PC-9 (cell line): ENCODE measurements around the gene AGAP1. TPM values are rescaled to one million over a fixed set of nuclear protein-coding genes. Genes with fewer than 3 reads are reported as not detected.

ENCODE experiments used
- BruUV-seq: library from RNA; stranded (reverse); fragments of 400-500 nt; replicated peaks from 2 replicates; lab custom pipeline; 2021; lab: Mats Ljungman, UMichigan
- CTCF ChIA-PET: fragments of 300-600 bp; sonication (Branson Sonifier 250); formaldehyde crosslinking; loops from one replicate; lab custom pipeline; 2022; ENCODE audit warnings: antibody characterized with exemption; lab: Charles Lee
- POLR2A ChIA-PET: fragments of 300-600 bp; sonication (Branson Sonifier 250); formaldehyde crosslinking; loops from one replicate; lab custom pipeline; 2022; ENCODE audit warnings: antibody characterized with exemption; ENCODE audit not compliant: unreplicated experiment; lab: Charles Lee
- DNase-seq, 2 experiments: peaks; one replicate each; pipeline versions ENCODE4 v3.0.0 to v3.0.0-alpha.2; 2015 to 2022; ENCODE audit warnings: mixed read lengths in 1 of 2
- H2AFZ ChIP-seq: fragments of 200-600 bp; sonication (generic); 2 replicates; pipeline ENCODE4 v1.8.1; 2017; ENCODE audit warnings: antibody characterized with exemption
- H3F3A ChIP-seq: fragments of 200-600 bp; sonication (generic); 2 replicates; pipeline ENCODE4 v1.8.1; 2017; ENCODE audit warnings: antibody characterized with exemption, mild to moderate bottlenecking, low read depth; ENCODE audit not compliant: insufficient read depth
- H3K27ac ChIP-seq: fragments of 200-600 bp; sonication (generic); 2 replicates; pipeline ENCODE4 v1.6.1; 2016; ENCODE audit warnings: mixed run types
- H3K27me3 ChIP-seq: fragments of 200-600 bp; sonication (generic); 2 replicates; pipeline ENCODE4 v1.6.1; 2016; ENCODE audit warnings: low read depth, mixed run types; ENCODE audit not compliant: insufficient read depth
- H3K36me3 ChIP-seq: fragments of 200-600 bp; sonication (generic); 2 replicates; pipeline ENCODE4 v1.6.1; 2016; ENCODE audit warnings: low read depth, mixed run types
- H3K4me1 ChIP-seq: fragments of 200-600 bp; sonication (generic); replicated peaks from 2 replicates; pipeline ENCODE4 v1.6.1; 2016; ENCODE audit warnings: mixed run types; ENCODE audit not compliant: insufficient read depth
- H3K4me2 ChIP-seq: fragments of 200-600 bp; sonication (generic); 2 replicates; pipeline ENCODE4 v1.6.1; 2017; ENCODE audit warnings: mixed run types
- H3K4me3 ChIP-seq: fragments of 200-600 bp; sonication (generic); 2 replicates; pipeline ENCODE4 v1.6.1; 2016; ENCODE audit warnings: mixed run types
- H3K79me2 ChIP-seq: fragments of 200-600 bp; sonication (generic); 2 replicates; pipeline ENCODE4 v1.6.1; 2017; ENCODE audit warnings: low read depth, mixed run types
- H3K9me2 ChIP-seq: fragments of 200-600 bp; sonication (generic); 2 replicates; pipeline ENCODE4 v1.8.1; 2017; ENCODE audit warnings: mild to moderate bottlenecking; ENCODE audit not compliant: insufficient read depth
- H3K9me3 ChIP-seq: fragments of 200-600 bp; sonication (generic); 2 replicates; pipeline ENCODE4 v1.8.1; 2016; ENCODE audit warnings: low read depth; ENCODE audit not compliant: insufficient read depth
- H4K20me1 ChIP-seq: fragments of 200-600 bp; sonication (generic); 2 replicates; pipeline ENCODE4 v1.8.1; 2017; ENCODE audit not compliant: insufficient read depth
- CTCF ChIP-seq: fragments of 200-600 bp; sonication (generic); conservative IDR thresholded peaks from 2 replicates; pipeline ENCODE4 v1.6.1; 2017; ENCODE audit warnings: mixed run types, antibody characterized with exemption, mild to moderate bottlenecking, moderate library complexity
- EZH2 ChIP-seq: fragments of 200-600 bp; sonication (generic); IDR thresholded peaks from 2 replicates; pipeline ENCODE4 v1.8.0; 2017; ENCODE audit warnings: antibody characterized with exemption, low read depth
- intact Hi-C: fragments of 100-400 bp; cut with micrococcal nuclease; formaldehyde crosslinking; loops from one replicate; pipeline ENCODE4 v1.10.0; 2022; ENCODE audit not compliant: unreplicated experiment
- total RNA-seq: library from RNA; stranded (reverse); gene quantifications from 2 replicates; pipeline ENCODE4 v1.2.3, GENCODE V29; 2021

The AGAP1 gene
- total RNA-seq, 1 experiment from 2014 or later = 91.4 TPM

DNA sequence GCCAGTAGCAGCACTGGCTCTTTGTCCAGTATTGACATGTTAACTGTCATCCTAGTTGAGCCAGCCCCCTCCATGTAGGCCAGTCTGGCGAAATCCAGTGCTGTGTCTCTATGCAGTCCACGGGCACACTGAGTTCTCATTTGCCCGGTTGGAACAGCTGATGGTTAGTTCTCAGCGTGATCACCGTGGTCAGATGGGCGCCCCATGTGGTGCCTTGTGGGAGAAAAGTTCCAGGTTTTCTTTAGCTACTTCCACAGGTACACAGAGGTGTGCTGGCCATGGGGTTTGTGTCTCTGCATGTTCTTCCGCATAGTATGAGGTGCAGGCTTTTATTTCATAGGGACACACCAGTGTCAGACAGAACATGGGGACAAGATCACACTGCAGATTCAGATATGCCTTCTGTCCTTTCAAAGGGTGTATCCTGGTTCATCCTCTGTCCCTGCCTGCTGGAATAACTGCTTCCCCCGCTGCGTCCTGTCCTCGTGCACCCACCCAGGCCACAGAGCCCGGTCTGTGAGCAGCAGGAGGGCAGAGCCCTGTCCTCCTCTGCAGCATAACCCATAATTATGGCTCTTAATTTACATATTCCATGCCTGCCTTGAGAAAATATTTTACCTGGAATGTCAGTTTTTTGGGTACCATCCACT, 340.3 kb downstream of the AGAP1 start:
- no TSS peak for BruUV-seq
- TF ChIP-seq EZH2 (no peak), CTCF (no peak)
- H3K4me1 ChIP-seq = peaks cover 19% of the 10 kb centered on the region
- CTCF ChIA-PET = no interaction called here
- H3K79me2 ChIP-seq = peaks cover 12% of the 10 kb centered on the region
- H3K4me2 ChIP-seq = no peak overlapping the region
- intact Hi-C loops = no loop called here
- H3K9me2 ChIP-seq = no peaks in the 10 kb centered on the region
- POLR2A ChIA-PET = no interaction called here
- H3F3A ChIP-seq = peaks cover 11% of the 10 kb centered on the region; the same call in 1 of the 2 replicates
- no peaks in the 10 kb centered on the region for H3K9me3 ChIP-seq
- no peak overlapping the region for H3K27ac ChIP-seq
- H3K27me3 ChIP-seq = no peaks in the 10 kb centered on the region
- no peak overlapping the region for H2AFZ ChIP-seq
- peaks cover 19% of the 10 kb centered on the region; the same call in 1 of the 2 replicates for H3K36me3 ChIP-seq
- H4K20me1 ChIP-seq = peaks cover 14% of the 10 kb centered on the region
- no peak for DNase-seq
- H3K4me3 ChIP-seq = no peak overlapping the region

DNA sequence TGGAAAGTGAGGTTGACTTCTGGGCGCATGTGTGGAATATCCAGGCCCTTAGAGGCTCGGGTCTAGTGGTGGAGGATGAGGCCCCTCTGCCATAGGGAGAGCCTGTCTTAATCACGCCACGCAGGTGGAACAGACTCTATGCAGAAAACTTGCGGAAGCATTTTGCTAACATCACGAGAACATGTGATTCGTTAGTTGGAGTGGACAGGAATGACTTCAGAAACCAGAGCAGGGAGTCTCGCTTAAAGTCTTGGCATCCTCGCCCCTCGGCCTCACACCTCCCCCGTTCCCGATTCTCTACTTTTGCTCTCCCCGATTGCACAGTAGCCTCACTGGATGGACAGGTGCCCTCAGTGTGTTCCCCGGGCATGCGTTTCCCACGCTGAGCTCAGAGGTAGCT, 340.9 kb downstream of the AGAP1 start:
- H3K4me2 ChIP-seq = no peak overlapping the region
- H3K9me2 ChIP-seq = no peaks in the 10 kb centered on the region
- peaks cover 14% of the 10 kb centered on the region for H4K20me1 ChIP-seq
- intact Hi-C loops = no loop called here
- ChIA-PET POLR2A (no interaction called here), CTCF (no interaction called here)
- no peaks in the 10 kb centered on the region for H3K9me3 ChIP-seq
- H3F3A ChIP-seq = peaks cover 11% of the 10 kb centered on the region; the same call in 1 of the 2 replicates
- no peak for DNase-seq
- no peak overlapping the region for H3K4me3 ChIP-seq
- no TSS peak for BruUV-seq
- TF ChIP-seq CTCF (no peak), EZH2 (no peak)
- peaks cover 6% of the 10 kb centered on the region for H3K79me2 ChIP-seq
- no peaks in the 10 kb centered on the region for H3K27me3 ChIP-seq
- H2AFZ ChIP-seq = no peak overlapping the region
- H3K36me3 ChIP-seq = 0 out of 2 replicates have a peak, but pooled peaks cover 13% of the 10 kb centered on the region
- H3K4me1 ChIP-seq = peaks cover 19% of the 10 kb centered on the region
- H3K27ac ChIP-seq = no peak overlapping the region

DNA sequence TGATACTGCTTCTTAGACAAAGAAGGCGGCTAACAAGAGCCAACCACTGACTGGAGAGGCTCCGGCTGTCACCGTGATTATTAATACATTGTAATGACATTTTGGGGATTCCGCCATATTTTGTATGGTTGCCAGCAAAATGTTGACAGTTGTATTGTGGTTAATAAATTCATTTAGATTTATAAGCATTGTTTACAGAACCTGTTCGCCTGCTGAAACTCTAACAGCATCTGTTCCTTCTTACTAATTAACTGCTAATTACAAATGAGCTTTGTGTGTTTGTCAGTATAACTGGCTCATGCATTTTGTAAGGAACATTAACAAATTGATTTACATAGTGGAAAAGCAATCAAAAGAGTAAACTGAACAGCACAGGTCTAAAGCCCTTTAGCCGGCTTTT, 342.0 kb downstream of the AGAP1 start:
- DNase-seq = no peak
- 0 out of 2 replicates have a peak, but pooled peaks cover 9% of the 10 kb centered on the region for H3K36me3 ChIP-seq
- peaks cover 11% of the 10 kb centered on the region; the same call in 1 of the 2 replicates for H3F3A ChIP-seq
- POLR2A ChIA-PET = no interaction called here
- CTCF ChIA-PET = no interaction called here
- BruUV-seq = no TSS peak
- peaks cover 19% of the 10 kb centered on the region for H3K4me1 ChIP-seq
- intact Hi-C loops = no loop called here
- peak overlapping the region; percentile 45; the same call in 1 of the 2 replicates for H3K4me2 ChIP-seq
- no peak overlapping the region for H3K27ac ChIP-seq
- TF ChIP-seq EZH2 (no peak), CTCF (no peak)
- no peaks in the 10 kb centered on the region for H3K27me3 ChIP-seq
- no peaks in the 10 kb centered on the region for H3K9me3 ChIP-seq
- no peak overlapping the region for H3K4me3 ChIP-seq
- H3K79me2 ChIP-seq = peaks cover 6% of the 10 kb centered on the region; the same call in 1 of the 2 replicates
- H2AFZ ChIP-seq = no peak overlapping the region
- peaks cover 14% of the 10 kb centered on the region for H4K20me1 ChIP-seq
- H3K9me2 ChIP-seq = no peaks in the 10 kb centered on the region
